Suprapubic skin (tissue), 3 donors: ENCODE data around the gene WDR7.

Source experiments
- CTCF ChIP-seq, 2 donors: fragments of 200-600 bp in 1 of 2; fragments of 450-650 bp in 1 of 2; sonication (generic) in 1 of 2; IDR thresholded peaks; one replicate each; pipeline ENCODE4 v1.5.1; 2016 to 2019; ENCODE audit warnings: antibody characterized with exemption in 2 of 2, mild to moderate bottlenecking in 1 of 2, moderate library complexity in 1 of 2
- EP300 ChIP-seq: sonication (generic); formaldehyde crosslinking; IDR thresholded peaks from one replicate; pipeline ENCODE4 v1.6.1; 2017; ENCODE audit warnings: antibody characterized with exemption
- POLR2A ChIP-seq, 2 donors: fragments of 450-650 bp; IDR thresholded peaks; one replicate each; pipeline ENCODE4 v1.6.1; 2017; ENCODE audit warnings: antibody characterized with exemption in 2 of 2, mild to moderate bottlenecking in 2 of 2, moderate library complexity in 2 of 2

GRCh38 chr18:57026316-57026715, 375.2 kb downstream of the WDR7 start:
- TF ChIP-seq POLR2A (IDR thresholded peaks at IDR 0.05): no peak
- TF ChIP-seq CTCF (IDR thresholded peaks at IDR 0.05): no peak
- TF ChIP-seq EP300: no peak
